ENCODE measurements around the gene SRA1. TPM values are rescaled to one million over a fixed set of nuclear protein-coding genes. Genes with fewer than 3 reads are reported as not detected.

Gene SRA1
- total RNA-seq, 1 donor: 13.2 TPM

GRCh38 chr5:140551872-140552271, 5.4 kb downstream of the SRA1 start:
- DNase-seq (ENCODE audit: low read depth in 2 of 3, low spot score in 2 of 3): no peak

DNA sequence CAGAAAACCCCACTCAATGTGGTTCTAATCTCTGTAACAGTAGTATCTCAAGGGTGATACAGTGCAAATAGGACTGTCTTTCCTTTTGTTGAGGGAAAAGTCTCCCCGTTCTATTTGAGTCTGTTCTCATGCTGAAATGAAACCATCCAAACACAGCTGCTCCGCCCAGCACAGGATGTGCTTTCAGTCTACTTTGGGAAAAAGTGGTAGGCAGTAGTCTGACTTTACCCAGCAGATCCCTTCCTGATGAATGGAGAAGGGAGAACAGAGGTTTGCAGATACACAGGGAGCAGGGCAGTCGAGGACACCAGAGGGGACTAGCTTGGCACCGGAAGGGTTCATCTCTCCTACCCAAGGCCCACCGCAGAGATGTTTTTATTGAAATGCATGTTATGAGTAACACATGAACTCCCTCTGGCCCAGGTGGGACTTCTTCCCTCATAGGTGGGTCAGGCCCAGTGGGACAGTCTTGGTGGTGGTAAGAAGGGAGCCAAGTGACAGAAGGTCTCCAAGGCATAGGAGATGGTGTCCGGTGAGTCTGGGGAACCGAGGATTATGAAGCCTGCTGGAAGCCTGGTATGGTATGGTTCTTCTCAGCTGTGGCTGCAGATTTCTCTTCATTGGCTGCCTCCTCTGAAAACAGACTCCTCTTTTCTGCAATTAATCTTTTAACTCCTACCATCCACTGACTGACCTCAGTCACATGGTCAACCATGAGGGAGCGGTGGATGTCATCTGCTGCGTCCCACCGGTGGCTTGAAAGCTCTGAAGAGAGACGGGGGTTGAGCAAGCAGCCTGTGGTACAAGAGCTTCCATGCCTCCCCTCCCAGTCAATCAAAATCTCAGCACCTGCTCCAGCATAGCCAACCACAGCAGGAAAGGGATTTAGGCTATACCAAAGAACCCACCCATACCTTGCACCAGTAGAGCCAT, 6.9 kb downstream of the SRA1 start:
- no peak for DNase-seq (ENCODE audit: low read depth in 2 of 3, low spot score in 2 of 3)

GRCh38 chr5:140549237-140550144, 7.8 kb downstream of the SRA1 start:
- DNase-seq (ENCODE audit: low read depth in 2 of 3, low spot score in 2 of 3): peak in 2 of 3 donors; percentile 45 to 66

DNA sequence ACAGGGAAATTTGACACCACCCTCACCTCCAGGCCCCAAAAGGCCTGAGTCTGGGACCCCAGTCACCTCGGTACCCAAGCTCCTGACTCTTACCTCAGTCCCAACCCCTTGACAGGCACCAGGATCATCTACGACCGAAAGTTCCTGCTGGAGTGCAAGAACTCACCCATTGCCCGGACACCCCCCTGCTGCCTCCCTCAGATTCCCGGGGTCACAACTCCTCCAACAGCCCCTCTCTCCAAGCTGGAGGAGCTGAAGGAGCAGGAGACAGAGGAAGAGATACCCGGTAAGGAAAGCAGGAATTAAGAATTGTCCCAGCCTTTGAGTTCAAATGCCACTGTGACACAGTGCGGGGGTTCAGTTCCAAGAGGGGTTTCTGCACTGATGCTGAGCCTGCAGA, 8.5 kb downstream of the SRA1 start:
- no peak for DNase-seq (ENCODE audit: low read depth in 2 of 3, low spot score in 2 of 3)

- peak in 1 of 3 donors; percentile 12 for DNase-seq (ENCODE audit: low read depth in 2 of 3, low spot score in 2 of 3)
These were observed 9.0 kb downstream of the SRA1 start for GRCh38 chr5:140548300-140548688.

- DNase-seq (ENCODE audit: low read depth in 2 of 3, low spot score in 2 of 3): peak; percentile 74 to 93 (median 90)
These were observed 9.6 kb downstream of the SRA1 start, which contains the start of gene EIF4EBP3 for GRCh38 chr5:140547508-140548299. Gene EIF4EBP3, plus strand, starts transcription at chr5:140547662. Its CDS starts 76 bp downstream, at chr5:140547738.

DNA sequence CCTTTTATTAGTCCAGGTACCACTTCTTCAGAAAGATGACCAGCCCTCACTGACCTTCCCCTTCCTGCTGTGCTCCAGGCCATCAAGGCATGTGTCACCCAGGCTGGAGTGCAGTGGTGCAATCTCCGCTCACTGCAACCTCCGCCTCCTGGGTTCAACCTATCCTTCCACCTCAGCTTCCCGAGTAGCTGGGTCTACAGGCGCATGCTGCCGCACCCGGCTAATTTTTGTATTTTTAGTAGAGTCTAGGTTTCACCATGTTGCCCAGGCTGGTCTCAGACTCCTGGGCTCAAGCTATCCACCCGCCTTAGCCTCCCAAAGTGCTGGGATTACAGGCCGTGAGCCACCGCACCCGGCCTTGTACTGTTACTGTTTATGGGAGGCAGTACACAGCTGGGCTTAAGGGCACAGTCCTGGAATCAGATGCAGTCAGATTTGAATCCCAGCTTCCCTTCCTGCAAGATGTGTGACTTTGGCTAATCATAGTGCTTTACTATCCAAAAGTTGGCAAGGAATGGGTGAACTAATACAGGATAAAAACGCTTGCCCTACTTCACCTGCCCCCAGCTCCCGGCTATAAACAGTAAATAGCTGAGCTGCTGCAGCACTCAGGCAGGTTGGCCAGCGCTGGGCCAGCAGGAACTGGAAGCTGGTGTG, 10.3 kb downstream of the SRA1 start:
- no peak for DNase-seq (ENCODE audit: low read depth in 2 of 3, low spot score in 2 of 3)

- DNase-seq (ENCODE audit: low read depth in 2 of 3, low spot score in 2 of 3): no peak
These were observed 11.7 kb downstream of the SRA1 start for GRCh38 chr5:140545606-140546005.

DNA sequence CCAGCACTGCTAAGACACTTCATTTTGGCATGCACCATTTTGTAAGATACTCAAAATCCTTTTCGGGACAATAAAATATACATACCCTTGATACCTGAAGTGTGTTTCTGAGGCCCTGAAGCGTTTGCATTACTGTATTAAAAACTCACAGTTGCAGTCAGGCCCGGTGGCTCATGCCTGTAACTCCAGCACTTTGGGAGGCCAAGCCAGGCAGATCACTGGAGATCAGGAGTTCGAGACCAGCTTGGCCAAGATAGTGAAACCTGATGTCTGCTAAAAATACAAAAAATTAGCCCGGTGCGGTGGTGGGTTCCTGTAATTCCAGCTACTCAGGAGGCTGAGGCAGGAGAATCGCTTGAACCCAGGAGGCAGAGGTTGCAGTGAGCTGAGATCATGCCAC, 12.3 kb downstream of the SRA1 start:
- DNase-seq (ENCODE audit: low read depth in 2 of 3, low spot score in 2 of 3): no peak

DNA sequence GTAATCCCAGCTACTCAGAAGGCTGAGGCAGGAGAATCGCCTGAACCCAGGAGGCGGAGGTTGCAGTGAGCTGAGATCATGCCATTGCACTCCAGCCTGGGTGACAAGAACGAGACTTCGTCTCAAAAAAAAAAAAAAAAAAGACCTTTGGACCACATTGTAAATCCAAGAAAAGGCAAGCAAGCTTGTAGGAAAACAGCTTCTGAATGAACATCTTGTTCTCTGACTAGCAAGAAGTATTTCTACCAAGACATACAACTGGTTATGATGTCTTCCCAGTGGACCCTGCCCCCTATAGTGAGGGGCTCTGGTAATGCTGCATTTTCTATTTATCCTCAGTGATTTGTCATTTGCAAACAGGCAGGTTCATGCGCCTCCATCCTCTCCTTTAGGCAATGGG, 14.3 kb downstream of the SRA1 start:
- no peak for DNase-seq (ENCODE audit: low read depth in 2 of 3, low spot score in 2 of 3)

DNA sequence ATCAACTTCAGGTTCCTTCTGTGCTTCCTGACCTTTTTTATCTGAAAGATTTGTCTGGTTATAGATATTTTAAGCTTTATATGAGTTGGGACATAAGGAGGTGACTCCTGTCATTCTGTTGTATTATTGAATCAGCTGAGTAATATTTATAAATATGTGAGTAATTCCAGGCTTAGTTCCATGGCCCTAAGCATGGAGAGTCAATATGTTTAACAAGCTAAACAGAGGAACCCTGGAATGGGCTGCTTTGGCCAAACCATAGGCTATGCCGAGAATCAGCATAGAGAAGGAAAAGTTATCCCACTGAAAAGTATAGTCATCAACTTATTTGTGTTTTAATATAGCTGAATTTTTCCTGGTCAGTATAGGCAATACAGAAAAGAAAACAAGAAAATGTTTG, 17.0 kb downstream of the SRA1 start:
- DNase-seq (ENCODE audit: low read depth in 2 of 3, low spot score in 2 of 3): no peak

DNA sequence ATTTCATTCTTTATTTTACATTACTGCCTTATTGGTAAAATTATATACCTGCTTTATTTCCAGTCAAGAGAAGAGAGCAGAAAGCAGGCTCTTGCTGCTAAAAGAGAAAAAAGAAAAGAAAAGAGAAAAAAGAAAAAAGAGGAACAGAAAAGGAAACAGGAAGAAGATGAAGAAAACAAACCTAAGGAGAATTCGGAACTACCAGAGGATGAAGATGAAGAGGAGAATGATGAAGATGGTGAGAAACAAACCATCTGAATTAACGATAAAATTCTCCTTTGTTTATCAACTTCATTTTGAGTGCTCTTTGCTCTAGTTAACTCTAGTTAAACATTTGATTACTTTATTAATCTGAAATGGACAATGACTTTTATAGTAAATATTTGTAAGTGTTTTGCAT, 33.3 kb downstream of the SRA1 start:
- no peak for DNase-seq (ENCODE audit: low read depth in 2 of 3, low spot score in 2 of 3)

DNA sequence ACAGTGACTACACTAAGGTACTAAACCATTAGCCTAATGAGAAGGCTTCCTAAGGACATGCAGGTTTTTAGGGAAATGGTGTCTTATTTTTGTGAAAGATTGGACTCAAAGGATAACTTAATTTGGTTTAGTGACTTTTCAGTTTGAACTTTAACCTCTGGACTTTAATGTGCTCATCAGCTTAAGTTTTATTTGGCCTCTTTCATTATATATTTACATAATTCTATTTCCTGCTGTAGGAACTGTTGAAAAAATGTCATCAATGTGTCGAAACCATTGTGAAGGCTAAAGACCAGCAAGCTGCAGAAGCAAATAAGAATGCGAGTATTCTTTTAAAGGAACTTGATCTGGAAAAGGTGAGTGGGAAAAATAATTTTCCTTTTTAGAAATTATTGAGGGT, 44.1 kb downstream of the SRA1 start:
- DNase-seq (ENCODE audit: low read depth in 2 of 3, low spot score in 2 of 3): no peak

DNA sequence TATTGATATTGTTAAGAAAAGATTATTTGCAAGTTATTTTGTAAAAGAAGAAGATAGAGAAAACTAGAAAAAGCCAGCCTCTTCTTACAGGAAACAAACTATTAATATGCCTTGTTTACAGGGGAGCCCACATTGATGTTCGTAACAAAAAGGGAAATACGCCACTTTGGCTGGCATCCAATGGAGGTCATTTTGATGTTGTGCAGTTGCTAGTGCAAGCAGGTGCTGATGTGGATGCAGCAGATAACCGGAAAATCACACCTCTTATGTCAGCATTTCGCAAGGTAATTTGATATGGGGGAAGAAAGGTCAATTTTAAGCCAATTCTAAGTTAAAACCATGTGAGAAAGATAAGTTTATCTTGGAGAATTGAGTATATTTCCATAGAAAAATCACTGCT, 47.4 kb downstream of the SRA1 start:
- peak in 1 of 3 donors; percentile 10 for DNase-seq (ENCODE audit: low read depth in 2 of 3, low spot score in 2 of 3)

DNA sequence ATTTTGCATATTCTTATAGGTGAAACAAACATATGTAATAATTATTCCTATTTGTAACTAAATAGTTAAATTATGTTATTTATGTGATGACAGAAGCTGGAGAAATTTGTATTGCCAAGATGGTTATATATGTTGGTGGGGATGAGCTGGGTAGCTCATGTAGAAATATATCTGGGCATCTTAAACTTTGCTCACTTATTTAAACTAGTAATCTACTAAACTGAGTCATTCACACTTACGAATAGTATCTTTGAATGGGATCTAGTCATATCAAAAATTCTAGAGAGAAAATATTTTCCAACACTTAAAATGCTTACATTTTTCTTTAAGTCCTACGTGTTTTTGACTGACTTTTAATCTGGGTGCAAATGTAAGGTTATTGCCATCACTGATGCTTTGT, 54.4 kb downstream of the SRA1 start:
- DNase-seq (ENCODE audit: low read depth in 2 of 3, low spot score in 2 of 3): no peak

Small RNAs within 50 kb of the gene (small RNA-seq; reads per million reads assigned to genes)
- gene RF00279 (not detected), gene RF00443 (not detected)

Other genes starting within 250 kb of the SRA1 start
- 3.0 TPM for gene HBEGF, start 210.9 kb downstream of the SRA1 start, total RNA-seq
- gene SLC4A9, start 197.3 kb downstream of the SRA1 start, total RNA-seq: not detected
- 97.5 TPM for gene ANKHD1, start 155.6 kb downstream of the SRA1 start, total RNA-seq
- 8.3 TPM for gene EIF4EBP3, start 9.8 kb downstream of the SRA1 start, total RNA-seq
- gene APBB3, start 7.1 kb upstream of the SRA1 start, total RNA-seq: 35.5 TPM
- gene SLC35A4, start 7.4 kb upstream of the SRA1 start, total RNA-seq: 23.7 TPM
- gene CD14, start 75.7 kb upstream of the SRA1 start, total RNA-seq: 5.4 TPM
- 25.3 TPM for gene TMCO6, start 82.0 kb upstream of the SRA1 start, total RNA-seq
- 27.2 TPM for gene NDUFA2, start 90.2 kb upstream of the SRA1 start, total RNA-seq
- gene IK, start 90.4 kb upstream of the SRA1 start, total RNA-seq: 61.1 TPM
- 18.3 TPM for gene WDR55, start 107.4 kb upstream of the SRA1 start, total RNA-seq
- 0.54 TPM for gene DND1, start 116.1 kb upstream of the SRA1 start, total RNA-seq
- 41.2 TPM for gene HARS1, start 133.9 kb upstream of the SRA1 start, total RNA-seq
- 24.0 TPM for gene HARS2, start 134.0 kb upstream of the SRA1 start, total RNA-seq
- 22.1 TPM for gene ZMAT2, start 143.0 kb upstream of the SRA1 start, total RNA-seq
- not detected for gene PCDHA1, start 228.7 kb upstream of the SRA1 start, total RNA-seq
- under 0.01 TPM for gene PCDHA2, start 237.4 kb upstream of the SRA1 start, total RNA-seq
- under 0.01 TPM for gene PCDHA3, start 243.6 kb upstream of the SRA1 start, total RNA-seq
- gene PCDHA4, start 249.6 kb upstream of the SRA1 start, total RNA-seq: 0.27 TPM